Activated CD4-positive, alpha-beta memory T cell treated with anti-CD3 and anti-CD28 coated beads, Interleukin-2, amount 10 ng/mL, durations not matched to agents 7 days and 5 days (primary cell): Measurements from ENCODE around the gene LRP1B. TPM values are rescaled to one million over a fixed set of nuclear protein-coding genes. Genes with fewer than 3 reads are reported as not detected.
"Not testable (repeated sequence)": the region's sequence is repeated elsewhere in the genome, so short reads cannot be mapped to it uniquely, and the experiment has no call there.

ENCODE experiments used
- CTCF ChIA-PET: fragments of 350-600 bp; sonication (Branson Sonifier 250); formaldehyde crosslinking; loops from one replicate; lab custom pipeline; 2021; ENCODE audit warnings: antibody characterized with exemption, inconsistent platforms; lab: Charles Lee
- POLR2A ChIA-PET: fragments of 350-600 bp; sonication (Branson Sonifier 250); formaldehyde crosslinking; loops from one replicate; lab custom pipeline; 2021; ENCODE audit warnings: antibody characterized with exemption; lab: Charles Lee
- DNase-seq: peaks from one replicate; pipeline ENCODE4 v3.0.0-alpha.2; 2020
- H3K27ac Mint-ChIP-seq: one replicate; pipeline ENCODE4 v1.8.0; 2021; ENCODE audit warnings: mild to moderate bottlenecking, mixed read lengths
- H3K27me3 Mint-ChIP-seq: one replicate; pipeline ENCODE4 v1.8.0; 2021; ENCODE audit warnings: mixed read lengths
- H3K36me3 Mint-ChIP-seq: one replicate; pipeline ENCODE4 v1.8.0; 2021; ENCODE audit warnings: low read depth, mixed read lengths
- H3K4me1 Mint-ChIP-seq: one replicate; pipeline ENCODE4 v1.8.0; 2021; ENCODE audit warnings: mixed read lengths
- H3K4me3 Mint-ChIP-seq: one replicate; pipeline ENCODE4 v1.8.0; 2021; ENCODE audit warnings: mild to moderate bottlenecking, mixed read lengths
- H3K9me3 Mint-ChIP-seq: one replicate; pipeline ENCODE4 v1.8.0; 2021; ENCODE audit warnings: mixed read lengths
- total RNA-seq, 2 experiments: library from RNA; stranded (reverse); gene quantifications; one replicate each; pipeline ENCODE4 v1.2.3, GENCODE V29; 2021

LRP1B gene
- total RNA-seq, 2 experiments from 2014 or later = not detected

DNA sequence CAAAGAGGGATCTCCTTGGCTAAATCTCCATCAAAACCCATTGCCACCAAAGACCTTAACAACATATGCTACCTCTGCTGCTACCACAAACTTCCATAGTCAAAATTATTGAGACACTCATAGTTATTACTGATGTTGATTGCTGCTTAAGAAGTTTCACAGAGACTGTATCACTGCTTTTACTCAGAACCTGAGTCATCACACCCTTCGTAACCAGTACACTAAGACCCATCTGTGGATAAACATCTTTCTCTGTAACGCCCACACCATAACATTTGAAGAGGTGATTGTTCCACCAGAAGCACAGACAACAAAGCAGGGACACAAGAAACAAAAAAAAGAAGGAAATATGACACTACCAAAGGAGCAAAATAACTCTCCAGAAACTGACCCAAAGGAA is 1563.1 kb downstream of the LRP1B start:
- no peak overlapping the region for H3K4me3 Mint-ChIP-seq
- POLR2A ChIA-PET = no interaction called here
- no peak for DNase-seq
- H3K4me1 Mint-ChIP-seq = no peaks in the 10 kb centered on the region
- peaks cover 4% of the 10 kb centered on the region for H3K9me3 Mint-ChIP-seq
- H3K36me3 Mint-ChIP-seq = no peaks in the 10 kb centered on the region
- H3K27me3 Mint-ChIP-seq = no peaks in the 10 kb centered on the region
- CTCF ChIA-PET = no interaction called here
- H3K27ac Mint-ChIP-seq = no peak overlapping the region

DNA sequence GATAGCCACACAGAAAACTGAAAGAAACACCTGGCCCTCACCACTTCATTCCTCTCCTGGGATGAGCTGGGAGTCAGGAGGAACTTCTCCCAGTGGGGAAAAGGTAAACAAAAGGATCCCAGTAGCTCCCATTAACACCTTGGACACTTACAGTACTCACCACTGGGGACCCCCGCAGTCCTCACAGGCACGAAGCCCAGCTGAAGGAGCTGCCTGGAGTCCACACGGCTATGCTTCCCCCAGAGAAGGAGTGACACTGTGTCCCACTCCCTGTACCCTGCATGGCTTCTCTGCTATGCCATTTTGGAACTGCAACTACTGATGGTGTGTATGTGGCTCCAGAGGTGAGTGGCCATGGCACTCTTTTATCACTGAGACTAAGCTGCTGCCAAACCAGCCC is 1565.1 kb downstream of the LRP1B start:
- DNase-seq = no peak
- Mint-ChIP-seq H3K4me1 (no peaks in the 10 kb centered on the region), H3K4me3 (no peak overlapping the region), H3K27ac (no peak overlapping the region), H3K9me3 (peaks cover 8% of the 10 kb centered on the region), H3K27me3 (no peaks in the 10 kb centered on the region), H3K36me3 (no peaks in the 10 kb centered on the region)
- POLR2A ChIA-PET = no interaction called here
- CTCF ChIA-PET = no interaction called here

DNA sequence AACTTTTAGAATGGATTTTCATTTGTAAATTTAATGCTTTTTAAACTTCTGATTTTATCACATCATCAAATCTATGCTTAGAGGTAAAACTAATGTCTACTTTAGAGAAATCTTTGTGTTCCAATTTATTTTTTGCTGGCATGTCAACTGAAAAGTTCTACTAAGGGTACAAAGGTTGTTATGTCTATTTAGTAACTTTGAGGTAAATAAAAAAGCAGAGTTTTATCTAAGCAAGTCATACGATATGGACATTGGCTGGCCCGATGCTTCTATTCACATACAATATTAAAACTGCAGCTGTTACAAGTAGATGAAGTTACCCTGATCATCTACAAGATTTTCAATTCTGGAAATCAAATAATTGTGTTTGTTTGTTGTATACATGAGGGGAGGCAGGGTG is 1575.1 kb downstream of the LRP1B start:
- Mint-ChIP-seq H3K4me1 (no peaks in the 10 kb centered on the region), H3K36me3 (no peaks in the 10 kb centered on the region), H3K9me3 (peaks cover 6% of the 10 kb centered on the region), H3K27ac (no peak overlapping the region), H3K4me3 (no peak overlapping the region), H3K27me3 (no peaks in the 10 kb centered on the region)
- DNase-seq = no peak
- ChIA-PET CTCF (no interaction called here), POLR2A (no interaction called here)

DNA sequence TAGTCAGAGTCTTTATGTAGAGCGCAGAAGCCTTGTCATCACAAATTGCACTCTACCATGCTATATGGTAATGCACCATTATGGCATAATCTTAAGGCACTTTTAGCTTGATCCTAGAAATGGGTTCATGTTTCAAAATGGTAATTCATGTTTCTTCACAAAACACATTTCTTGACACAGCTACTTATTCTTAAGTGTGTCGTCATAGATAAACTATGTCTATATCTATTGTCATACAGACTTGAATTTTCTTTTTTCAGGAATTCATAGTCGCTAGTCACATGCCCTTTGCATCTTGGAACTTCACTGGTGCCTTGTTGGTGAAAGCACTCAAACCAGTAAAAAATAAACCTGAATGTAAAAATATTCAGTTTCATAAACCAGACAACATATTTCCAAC is 1578.2 kb downstream of the LRP1B start:
- Mint-ChIP-seq H3K27ac (no peak overlapping the region), H3K27me3 (no peaks in the 10 kb centered on the region), H3K4me1 (no peaks in the 10 kb centered on the region), H3K4me3 (no peak overlapping the region), H3K36me3 (no peaks in the 10 kb centered on the region), H3K9me3 (peaks cover 6% of the 10 kb centered on the region)
- ChIA-PET CTCF (no interaction called here), POLR2A (no interaction called here)
- no peak for DNase-seq

DNA sequence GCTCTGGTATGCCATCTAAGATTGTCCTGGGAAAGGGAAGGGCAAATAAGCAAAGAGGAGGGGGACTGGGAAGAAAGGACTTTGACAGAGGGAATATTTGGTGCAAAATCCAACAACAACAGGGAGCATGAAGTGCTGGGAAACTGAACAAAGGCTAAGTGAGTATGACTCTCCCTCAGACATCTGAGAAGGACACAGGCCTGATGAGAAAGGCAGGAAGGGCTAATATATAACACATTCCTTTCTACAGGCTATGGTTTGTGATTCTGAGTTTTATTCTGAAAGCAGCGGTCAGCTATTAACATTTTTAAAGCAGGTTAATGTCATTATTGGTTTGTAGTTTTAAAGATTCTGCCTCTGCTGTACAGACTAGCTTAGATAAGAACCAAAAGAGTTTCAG is 1579.5 kb downstream of the LRP1B start:
- Mint-ChIP-seq H3K27me3 (no peaks in the 10 kb centered on the region), H3K9me3 (peaks cover 7% of the 10 kb centered on the region), H3K36me3 (no peaks in the 10 kb centered on the region), H3K4me1 (no peaks in the 10 kb centered on the region), H3K27ac (no peak overlapping the region), H3K4me3 (no peak overlapping the region)
- DNase-seq = no peak
- ChIA-PET CTCF (no interaction called here), POLR2A (no interaction called here)

DNA sequence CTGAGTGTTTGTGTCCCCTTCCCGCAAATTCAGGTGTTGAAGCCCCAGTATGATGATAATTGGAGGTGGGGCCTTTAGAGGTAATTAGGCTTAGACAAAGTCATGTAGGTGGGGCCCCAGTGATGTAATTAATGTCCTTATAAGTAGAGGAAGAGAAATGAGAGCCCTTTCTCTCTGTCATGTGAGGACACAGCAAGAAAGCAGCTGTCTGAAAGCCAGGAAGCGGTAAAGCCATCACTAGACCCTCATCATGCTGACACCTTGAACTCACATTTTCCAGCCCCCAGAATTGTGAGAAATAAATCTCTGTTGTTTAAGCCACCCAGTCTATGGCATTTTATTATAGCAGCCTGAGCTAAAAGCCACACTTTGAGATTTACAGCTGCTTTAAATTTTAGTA is 1580.0 kb downstream of the LRP1B start:
- Mint-ChIP-seq H3K27ac (no peak overlapping the region), H3K27me3 (no peaks in the 10 kb centered on the region), H3K4me3 (no peak overlapping the region), H3K4me1 (no peaks in the 10 kb centered on the region), H3K36me3 (no peaks in the 10 kb centered on the region), H3K9me3 (peaks cover 8% of the 10 kb centered on the region)
- no peak for DNase-seq
- ChIA-PET POLR2A (no interaction called here), CTCF (no interaction called here)

DNA sequence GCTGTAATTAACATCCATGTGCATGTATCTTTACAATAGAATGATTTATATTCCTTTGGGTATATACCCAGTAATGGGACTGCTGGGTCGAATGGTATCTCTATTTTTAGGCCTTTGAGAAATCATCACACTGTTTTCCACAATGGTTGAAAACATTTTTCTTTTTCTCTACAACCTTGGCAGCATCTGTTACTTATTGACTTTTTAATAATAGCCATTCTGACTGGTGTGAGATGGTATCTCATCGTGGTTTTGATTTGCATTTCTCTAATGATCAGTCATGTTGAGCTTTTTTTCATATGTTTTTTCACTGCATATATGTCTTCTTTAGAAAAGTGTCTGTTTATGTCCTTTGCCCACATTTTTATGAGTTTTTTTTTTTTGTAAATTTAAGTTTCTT is 1586.0 kb downstream of the LRP1B start:
- POLR2A ChIA-PET, H3K27ac Mint-ChIP-seq, H3K4me1 Mint-ChIP-seq, DNase-seq, CTCF ChIA-PET, H3K4me3 Mint-ChIP-seq, H3K36me3 Mint-ChIP-seq, H3K9me3 Mint-ChIP-seq, H3K27me3 Mint-ChIP-seq: not testable (repeated sequence)

DNA sequence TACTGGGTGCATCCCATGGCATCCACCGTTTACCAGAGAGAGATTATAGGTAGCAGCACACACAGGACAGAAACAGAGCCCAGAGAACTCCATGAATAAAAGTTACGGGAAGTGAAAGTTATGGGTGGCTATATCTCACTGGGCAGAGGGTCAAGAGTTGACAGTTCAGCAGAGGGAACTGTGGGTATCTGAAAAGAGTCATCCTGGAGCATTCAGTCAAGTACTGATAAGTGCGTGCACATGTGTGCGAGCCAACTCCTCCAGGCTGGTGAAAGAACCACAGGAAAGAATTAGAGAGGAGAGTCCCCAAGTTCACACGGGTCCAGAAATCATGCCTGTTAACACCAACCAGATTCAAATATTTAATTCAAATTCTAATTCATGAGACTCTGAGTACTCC is 1588.2 kb downstream of the LRP1B start:
- ChIA-PET CTCF (no interaction called here), POLR2A (no interaction called here)
- Mint-ChIP-seq H3K4me1 (no peaks in the 10 kb centered on the region), H3K27me3 (no peaks in the 10 kb centered on the region), H3K27ac (no peak overlapping the region), H3K4me3 (no peak overlapping the region), H3K36me3 (no peaks in the 10 kb centered on the region), H3K9me3 (peaks cover 9% of the 10 kb centered on the region)
- DNase-seq = no peak

DNA sequence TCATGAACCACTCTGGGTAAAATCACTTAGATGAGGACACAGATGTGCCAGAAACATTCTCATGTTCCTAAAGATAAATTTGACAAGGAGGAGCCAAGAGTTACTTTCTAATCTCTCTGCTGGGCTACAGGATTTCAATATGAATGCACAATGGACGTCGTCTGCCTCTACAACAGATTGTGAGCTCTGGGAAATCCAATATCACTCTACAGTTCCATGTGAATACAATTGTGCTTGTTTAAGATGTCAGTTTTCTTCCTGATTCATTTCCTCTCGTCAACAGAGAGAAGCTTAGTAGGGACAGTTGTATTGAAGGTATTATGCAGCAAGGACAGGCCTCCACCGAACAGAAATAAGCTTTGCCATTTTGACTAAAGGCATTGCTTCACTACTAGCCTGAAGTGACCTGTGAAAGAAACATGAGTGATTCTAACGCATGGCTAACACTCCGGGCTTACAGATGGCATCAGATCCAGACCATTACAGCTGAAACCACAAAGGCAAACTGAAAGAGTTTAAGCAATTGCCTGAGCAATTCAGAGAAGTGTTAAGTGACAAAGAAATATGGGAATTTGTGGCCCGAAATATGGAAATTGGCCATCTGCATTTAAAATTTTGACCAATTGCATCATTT is 1591.5 kb downstream of the LRP1B start:
- Mint-ChIP-seq H3K9me3 (peaks cover 5% of the 10 kb centered on the region), H3K36me3 (no peaks in the 10 kb centered on the region), H3K4me3 (no peak overlapping the region), H3K27me3 (no peaks in the 10 kb centered on the region), H3K27ac (no peak overlapping the region), H3K4me1 (no peaks in the 10 kb centered on the region)
- no peak for DNase-seq
- POLR2A ChIA-PET = no interaction called here
- CTCF ChIA-PET = no interaction called here

DNA sequence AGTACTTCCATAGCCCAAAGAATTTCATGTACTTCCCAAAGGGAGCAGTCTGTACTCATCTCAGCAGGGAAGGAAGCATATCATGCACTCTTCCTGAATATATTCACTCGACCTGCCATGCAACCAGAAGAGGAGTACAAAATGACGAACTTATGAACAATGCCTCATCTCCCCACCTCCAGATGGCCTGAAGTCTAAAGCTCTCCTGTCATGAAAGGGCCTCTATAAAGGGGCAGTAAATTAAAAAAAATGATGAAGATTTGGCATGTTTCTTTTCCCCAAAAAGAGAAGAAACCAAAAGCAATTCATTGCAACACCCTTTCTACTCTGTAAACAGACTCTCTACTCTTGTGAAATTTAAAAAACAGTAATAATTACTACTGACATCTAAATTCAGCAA is 1601.1 kb downstream of the LRP1B start:
- H3K27ac Mint-ChIP-seq = no peak overlapping the region
- H3K4me3 Mint-ChIP-seq = no peak overlapping the region
- CTCF ChIA-PET = no interaction called here
- POLR2A ChIA-PET = no interaction called here
- H3K27me3 Mint-ChIP-seq = no peaks in the 10 kb centered on the region
- no peak for DNase-seq
- H3K9me3 Mint-ChIP-seq = peaks cover 7% of the 10 kb centered on the region
- no peaks in the 10 kb centered on the region for H3K4me1 Mint-ChIP-seq
- no peaks in the 10 kb centered on the region for H3K36me3 Mint-ChIP-seq

DNA sequence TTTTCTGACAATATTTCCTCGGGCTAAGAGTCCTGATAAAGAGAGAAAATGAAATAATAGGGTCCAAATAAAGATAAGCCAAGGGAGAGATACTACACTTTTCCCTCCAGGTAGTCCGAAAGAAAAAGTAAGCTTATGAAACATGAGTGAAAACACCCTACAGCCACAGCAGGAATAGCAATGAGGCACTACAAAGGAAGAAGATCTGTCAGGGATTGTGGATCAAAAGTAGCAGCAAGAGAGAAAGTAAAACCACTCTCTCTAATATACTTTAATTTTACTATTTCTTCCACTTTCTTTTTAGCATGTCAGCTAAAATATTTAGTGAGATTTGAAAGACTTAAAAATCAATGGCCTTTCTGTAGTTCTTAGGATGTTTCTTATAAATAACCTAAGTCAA is 1601.8 kb downstream of the LRP1B start:
- DNase-seq = no peak
- no peaks in the 10 kb centered on the region for H3K4me1 Mint-ChIP-seq
- ChIA-PET POLR2A (no interaction called here), CTCF (no interaction called here)
- no peaks in the 10 kb centered on the region for H3K36me3 Mint-ChIP-seq
- no peak overlapping the region for H3K4me3 Mint-ChIP-seq
- no peak overlapping the region for H3K27ac Mint-ChIP-seq
- peaks cover 9% of the 10 kb centered on the region for H3K9me3 Mint-ChIP-seq
- H3K27me3 Mint-ChIP-seq = no peaks in the 10 kb centered on the region

DNA sequence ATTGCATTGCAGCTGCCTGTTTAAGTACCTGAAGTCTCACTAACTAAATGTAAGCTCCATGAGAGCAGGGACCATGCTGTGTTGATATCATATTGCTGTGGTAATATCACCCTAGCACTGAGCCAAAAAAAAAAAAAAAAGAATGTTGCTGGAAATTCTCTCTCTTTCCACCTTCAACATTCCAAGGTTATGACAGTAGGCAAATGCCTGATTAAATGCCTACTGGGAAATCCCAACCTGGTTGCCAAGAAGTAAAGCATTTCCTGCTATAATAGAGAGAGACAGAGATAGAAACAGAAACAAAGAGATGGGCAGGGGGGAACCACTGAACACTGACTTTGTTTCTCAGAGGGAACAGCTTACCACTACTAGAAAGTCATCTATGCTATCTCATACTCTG is 1604.2 kb downstream of the LRP1B start:
- Mint-ChIP-seq H3K4me1 (no peaks in the 10 kb centered on the region), H3K4me3 (no peak overlapping the region), H3K36me3 (no peaks in the 10 kb centered on the region), H3K27me3 (no peaks in the 10 kb centered on the region), H3K9me3 (peaks cover 15% of the 10 kb centered on the region), H3K27ac (no peak overlapping the region)
- no peak for DNase-seq
- CTCF ChIA-PET = no interaction called here
- POLR2A ChIA-PET = no interaction called here

DNA sequence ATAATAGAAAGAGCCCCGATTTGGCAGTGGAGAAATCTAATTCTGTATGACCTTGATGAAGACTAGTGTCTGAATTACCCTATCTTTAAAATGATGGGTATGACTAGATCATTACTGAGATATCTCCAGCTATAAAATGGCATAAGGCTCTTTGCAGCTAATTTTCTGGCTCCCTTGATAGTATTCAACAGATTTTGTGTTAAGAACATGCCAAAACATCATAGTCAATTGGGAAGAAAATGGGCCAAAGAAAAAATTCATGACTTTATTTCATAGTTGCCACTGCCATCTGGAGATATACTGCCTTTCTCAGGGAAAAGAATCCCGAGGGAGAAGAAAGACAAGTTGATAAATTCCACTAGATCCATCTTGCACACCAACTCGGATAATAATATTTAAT is 1618.7 kb downstream of the LRP1B start:
- H3K4me3 Mint-ChIP-seq = no peak overlapping the region
- ChIA-PET CTCF (no interaction called here), POLR2A (no interaction called here)
- no peak overlapping the region for H3K27ac Mint-ChIP-seq
- DNase-seq = no peak
- peaks cover 6% of the 10 kb centered on the region for H3K9me3 Mint-ChIP-seq
- no peaks in the 10 kb centered on the region for H3K36me3 Mint-ChIP-seq
- H3K4me1 Mint-ChIP-seq = no peaks in the 10 kb centered on the region
- no peaks in the 10 kb centered on the region for H3K27me3 Mint-ChIP-seq

DNA sequence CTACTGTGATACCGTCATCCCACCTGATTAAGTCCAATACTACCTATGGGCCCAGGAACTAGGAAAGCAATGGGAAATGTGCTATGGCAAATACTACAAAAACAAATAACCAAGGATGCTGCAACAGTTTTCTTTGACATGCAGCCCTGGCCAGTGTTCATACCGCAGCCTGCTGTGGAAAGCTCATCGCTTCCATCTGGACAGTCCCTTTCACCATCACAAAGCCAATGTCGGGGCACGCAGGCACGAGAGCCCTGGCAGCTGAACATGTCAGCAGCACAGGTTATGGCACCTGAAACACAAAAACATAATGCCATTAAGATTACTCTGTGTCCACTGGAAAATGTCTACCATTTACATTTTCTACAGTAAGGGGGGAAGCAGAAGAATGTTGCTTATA is 1621.1 kb downstream of the LRP1B start:
- Mint-ChIP-seq H3K36me3 (no peaks in the 10 kb centered on the region), H3K4me3 (no peak overlapping the region), H3K4me1 (no peaks in the 10 kb centered on the region), H3K27ac (no peak overlapping the region), H3K9me3 (peaks cover 6% of the 10 kb centered on the region), H3K27me3 (no peaks in the 10 kb centered on the region)
- ChIA-PET POLR2A (no interaction called here), CTCF (no interaction called here)
- DNase-seq = no peak
